SK-N-SH (cell line): ENCODE measurements around the gene RPH3AL. TPM values are rescaled to one million over a fixed set of nuclear protein-coding genes. Genes with fewer than 3 reads are reported as not detected.

Experiments used
- CTCF ChIA-PET: fragments of 300-600, 350-600 bp; formaldehyde crosslinking; extraction: SDS; loops from one replicate; lab custom pipeline; 2021; lab: Yijun Ruan, JAX
- POLR2A ChIA-PET: fragments of 350-600 bp; sonication (Branson Sonifier 250); formaldehyde crosslinking; extraction: SDS; loops from one replicate; lab custom pipeline; 2020; ENCODE audit warnings: antibody characterized with exemption, inconsistent platforms; lab: Yijun Ruan, JAX
- DNase-seq: peaks from one replicate; pipeline ENCODE4 v3.0.0; 2012
- H2AFZ ChIP-seq: fragments of 200-600 bp; sonication (generic); 2 replicates; pipeline ENCODE4 v1.8.1; 2016; ENCODE audit warnings: antibody characterized with exemption, mild to moderate bottlenecking, low read depth
- H3F3A ChIP-seq: fragments of 200-600 bp; sonication (generic); replicated peaks from 2 replicates; pipeline ENCODE3; 2016; ENCODE audit warnings: antibody characterized with exemption, mild to moderate bottlenecking; ENCODE audit not compliant: insufficient read depth
- H3K27ac ChIP-seq, 2 experiments: fragments of 200-500 bp in 1 of 2; fragments of 200-600 bp in 1 of 2; sonication (Bioruptor generic) in 1 of 2; sonication (generic), shearing (Covaris generic) in 1 of 2; 2 replicates each; pipeline versions ENCODE4 v1.5.1 to v1.6.1; 2014 to 2016; ENCODE audit warnings: low read depth in 2 of 2, inconsistent platforms in 1 of 2, low read length in 1 of 2, mild to moderate bottlenecking in 1 of 2, mixed read lengths in 1 of 2
- H3K27me3 ChIP-seq: fragments of 200-600 bp; sonication (generic), shearing (Covaris generic); 2 replicates; pipeline ENCODE4 v1.6.1; 2016; ENCODE audit warnings: mixed run types; ENCODE audit not compliant: insufficient read depth
- H3K36me3 ChIP-seq, 2 experiments: fragments of 200-500 bp in 1 of 2; fragments of 200-600 bp in 1 of 2; sonication (Bioruptor generic) in 1 of 2; sonication (generic) in 1 of 2; replicated peaks in 1 of 2; 2 replicates each; pipeline versions ENCODE3 to v1.5.1; 2014 to 2016; ENCODE audit warnings: low read length in 1 of 2, mild to moderate bottlenecking in 1 of 2; ENCODE audit not compliant: insufficient read depth in 2 of 2, control insufficient read depth in 1 of 2
- H3K4me1 ChIP-seq, 2 experiments: fragments of 200-500 bp in 1 of 2; fragments of 200-600 bp in 1 of 2; sonication (Bioruptor generic) in 1 of 2; sonication (generic), shearing (Covaris generic) in 1 of 2; 2 replicates each; pipeline versions ENCODE4 v1.5.1 to v1.6.1; 2014 to 2016; ENCODE audit warnings: low read depth in 1 of 2, low read length in 1 of 2, mixed run types in 1 of 2; ENCODE audit not compliant: insufficient read depth in 2 of 2, control insufficient read depth in 1 of 2
- H3K4me2 ChIP-seq: fragments of 200-600 bp; sonication (generic), shearing (Covaris generic); 2 replicates; pipeline ENCODE4 v1.6.1; 2017; ENCODE audit warnings: mixed run types
- H3K4me3 ChIP-seq, 2 experiments: fragments of 200-500 bp in 1 of 2; fragments of 200-600 bp in 1 of 2; sonication (Bioruptor generic) in 1 of 2; sonication (generic), shearing (Covaris generic) in 1 of 2; 2 replicates each; pipeline versions ENCODE4 v1.5.1 to v1.8.1; 2014 to 2016; ENCODE audit warnings: low read depth in 2 of 2, inconsistent platforms in 1 of 2, low read length in 1 of 2, mild to moderate bottlenecking in 1 of 2, mixed read lengths in 1 of 2, moderate library complexity in 1 of 2
- H3K79me2 ChIP-seq: fragments of 200-600 bp; sonication (generic); 2 replicates; pipeline ENCODE4 v1.8.1; 2017; ENCODE audit warnings: mild to moderate bottlenecking; ENCODE audit not compliant: insufficient read depth
- H3K9ac ChIP-seq: fragments of 200-600 bp; sonication (generic); 2 replicates; pipeline ENCODE4 v1.6.1; 2017; ENCODE audit warnings: mixed run types
- H3K9me2 ChIP-seq: fragments of 200-600 bp; sonication (generic); 2 replicates; pipeline ENCODE4 v1.6.1; 2017; ENCODE audit warnings: mixed run types
- H3K9me3 ChIP-seq: fragments of 200-600 bp; sonication (generic); 2 replicates; pipeline ENCODE4 v1.6.1; 2017; ENCODE audit warnings: mixed run types, mild to moderate bottlenecking, moderate library complexity
- H4K20me1 ChIP-seq: fragments of 200-600 bp; sonication (generic); 2 replicates; pipeline ENCODE4 v1.6.1; 2017; ENCODE audit warnings: mild to moderate bottlenecking, mixed run types; ENCODE audit not compliant: insufficient read depth
- CHD2 ChIP-seq: fragments of 150-350 bp; IDR thresholded peaks from 2 replicates; pipeline ENCODE4 v1.6.1; 2018; ENCODE audit warnings: low read length; ENCODE audit not compliant: partially characterized antibody
- ELF1 ChIP-seq: IDR thresholded peaks from 2 replicates; pipeline ENCODE4 v1.4.0; 2012
- EP300 ChIP-seq, 2 experiments: IDR thresholded peaks; 2 replicates each; pipeline versions ENCODE4 v1.4.0 to v1.6.1; 2012; ENCODE audit warnings: borderline replicate concordance in 1 of 2, low read depth in 1 of 2, low read length in 1 of 2
- FOSL2 ChIP-seq: IDR thresholded peaks from 2 replicates; pipeline ENCODE4 v1.4.0; 2012; ENCODE audit warnings: low read depth, mild to moderate bottlenecking, moderate library complexity, borderline replicate concordance
- FOXJ3 ChIP-seq: sonication (generic); formaldehyde crosslinking; IDR thresholded peaks from 2 replicates; pipeline ENCODE4 v1.5.1; 2020; ENCODE audit warnings: mild to moderate bottlenecking, missing genetic modification reagents
- GATA2 ChIP-seq: sonication (generic); formaldehyde crosslinking; IDR thresholded peaks from 2 replicates; pipeline ENCODE4 v1.5.0; 2020; ENCODE audit warnings: mild to moderate bottlenecking, missing genetic modification reagents
- IRF3 ChIP-seq: fragments of 150-350 bp; IDR thresholded peaks from 2 replicates; pipeline ENCODE4 v1.6.1; 2016; ENCODE audit warnings: mild to moderate bottlenecking, low read depth, low read length
- JUND ChIP-seq: IDR thresholded peaks from 2 replicates; pipeline ENCODE4 v1.4.0; 2012
- MXI1 ChIP-seq: IDR thresholded peaks from 2 replicates; pipeline ENCODE4 v1.6.1; 2012; ENCODE audit warnings: mild to moderate bottlenecking, low read depth, low read length, improper control_type of control experiment
- NFIC ChIP-seq: IDR thresholded peaks from 2 replicates; pipeline ENCODE4 v1.4.0; 2012; ENCODE audit warnings: borderline replicate concordance
- PBX3 ChIP-seq: IDR thresholded peaks from 2 replicates; pipeline ENCODE4; 2012
- POLR2AphosphoS5 ChIP-seq: IDR thresholded peaks from 2 replicates; pipeline ENCODE4 v1.6.1; 2012; ENCODE audit warnings: low read depth, low read length
- REST ChIP-seq: IDR thresholded peaks from 2 replicates; pipeline ENCODE4 v1.6.1; 2012; ENCODE audit warnings: mild to moderate bottlenecking, low read depth, low read length, moderate library complexity
- RFX5 ChIP-seq: IDR thresholded peaks from 2 replicates; pipeline ENCODE4 v1.6.1; 2012; ENCODE audit warnings: mild to moderate bottlenecking, improper control_type of control experiment, low read length
- SIN3A ChIP-seq: IDR thresholded peaks from 2 replicates; pipeline ENCODE4 v1.6.1; 2012; ENCODE audit warnings: low read depth, mild to moderate bottlenecking, low read length, moderate library complexity, borderline replicate concordance
- TAF1 ChIP-seq: IDR thresholded peaks from 2 replicates; pipeline ENCODE4 v1.6.1; 2012; ENCODE audit warnings: low read depth, mild to moderate bottlenecking, low read length, moderate library complexity, borderline replicate concordance
- USF1 ChIP-seq: IDR thresholded peaks from 2 replicates; pipeline ENCODE4 v1.4.0; 2012; ENCODE audit warnings: low read depth, borderline replicate concordance
- YY1 ChIP-seq: IDR thresholded peaks from 2 replicates; pipeline ENCODE4 v1.4.0; 2012; ENCODE audit warnings: low read depth, mild to moderate bottlenecking
- WGBS: methylation state at CpG from one replicate; pipeline ENCODE4 v1.1.6; 2017; ENCODE audit warnings: low lambda C conversion rate; 5-methylcytosine and 5-hydroxymethylcytosine counted together
- polyA plus RNA-seq, 3 experiments: library from polyadenylated mRNA; depleted of rRNA; stranded (reverse); fragments of >200 nt; gene quantifications; 2 replicates each; pipeline ENCODE4 v1.2.3, GENCODE V29; 2012

The RPH3AL gene
- polyA plus RNA-seq, 1 of the 3 experiments (the other 2 are of a cell fraction) = 2.9 TPM

- TF ChIP-seq GATA2 (CRISPR knock-in tag) (no peak), RFX5 (no peak), CHD2 (no peak), REST (no peak), POLR2AphosphoS5 (no peak), EP300 (IDR thresholded peaks at IDR 0.05; ENCODE audit: borderline replicate concordance in 1 of 2, low read depth in 1 of 2, low read length in 1 of 2) (no peak), NFIC (no peak), FOSL2 (no peak), FOXJ3 (no peak)
Observed at GRCh38 chr17:297758-298157, 54.8 kb downstream of the RPH3AL start (continued).

GRCh38 chr17:296906-297690 lies 55.5 kb downstream of the RPH3AL start:
- no peaks in the 10 kb centered on the region for H3F3A ChIP-seq
- no peaks in the 10 kb centered on the region for H3K9me3 ChIP-seq

More at GRCh38 chr17:296906-297690, 55.5 kb downstream of the RPH3AL start:
- H3K9ac ChIP-seq = no peak overlapping the region
- no peaks in the 10 kb centered on the region for H4K20me1 ChIP-seq
- H3K4me3 ChIP-seq = no peak overlapping the region
- no peak overlapping the region for H2AFZ ChIP-seq
- no peaks in the 10 kb centered on the region for H3K27me3 ChIP-seq
- no peaks in the 10 kb centered on the region for H3K36me3 ChIP-seq
- no peaks in the 10 kb centered on the region for H3K9me2 ChIP-seq
- CTCF ChIA-PET = interaction anchor here (1.2 to 1.7 kb wide), 3 partner anchors 13 to 116 kb away, joined by 4 read pairs; no protein-coding TSS in a partner anchor
- peaks cover 0 to 45% of the 10 kb centered on the region in 2 experiments; a peak in 1 of 4 replicates for H3K4me1 ChIP-seq
- H3K4me2 ChIP-seq = no peak overlapping the region
- TF ChIP-seq TAF1 (no peak), IRF3 (no peak), CHD2 (no peak), SIN3A (no peak), YY1 (no peak), PBX3 (no peak), JUND (no peak), USF1 (no peak), MXI1 (no peak), EP300 (IDR thresholded peaks at IDR 0.05; ENCODE audit: borderline replicate concordance in 1 of 2, low read depth in 1 of 2, low read length in 1 of 2) (no peak), ELF1 (no peak)
- DNase-seq = no peak
- 78% methylated on average over 15 of the region's 23 CpGs for WGBS
- no peaks in the 10 kb centered on the region for H3K79me2 ChIP-seq
- H3K27ac ChIP-seq = no peak overlapping the region
- POLR2A ChIA-PET = no interaction called here
